CD14-positive monocyte (primary cell): ENCODE results near the gene PNMA1. TPM values are rescaled to one million over a fixed set of nuclear protein-coding genes. Genes with fewer than 3 reads are reported as not detected.

Experiments
- DNase-seq, 3 donors: peaks; one replicate each; pipeline ENCODE4 v3.0.0-alpha.2; 2011 to 2022
- H2AFZ ChIP-seq: 2 replicates; pipeline ENCODE4 v1.6.0; 2012; ENCODE audit warnings: mild to moderate bottlenecking, low read depth, low read length, inconsistent platforms; ENCODE audit not compliant: insufficient read depth, poor library complexity, severe bottlenecking
- H3K27ac ChIP-seq, 2 donors: 1 replicate in 1 of 2; 2 replicates in 1 of 2; pipeline ENCODE4 v1.5.1; 2012 to 2013; ENCODE audit warnings: low read length in 2 of 2, control low read depth in 1 of 2, inconsistent platforms in 1 of 2, low read depth in 1 of 2, mild to moderate bottlenecking in 1 of 2
- H3K27me3 ChIP-seq, 2 donors: one replicate each; pipeline versions ENCODE4 v1.6.0 to v1.6.1; 2011 to 2013; ENCODE audit warnings: low read length in 2 of 2; ENCODE audit not compliant: control insufficient read depth in 2 of 2, insufficient read depth in 2 of 2
- H3K36me3 ChIP-seq, 2 donors: replicated peaks in 1 of 2; 1 replicate in 1 of 2; 2 replicates in 1 of 2; pipeline versions ENCODE4 v1.5.1 to v1.6.1; 2012 to 2013; ENCODE audit warnings: low read length in 2 of 2, control low read depth in 1 of 2, inconsistent platforms in 1 of 2, mild to moderate bottlenecking in 1 of 2; ENCODE audit not compliant: insufficient read depth in 2 of 2, control insufficient read depth in 1 of 2
- H3K4me1 ChIP-seq, 2 donors: 1 replicate in 1 of 2; 2 replicates in 1 of 2; pipeline versions ENCODE4 v1.5.1 to v1.6.1; 2012 to 2013; ENCODE audit warnings: low read length in 2 of 2, control low read depth in 1 of 2, inconsistent platforms in 1 of 2, mild to moderate bottlenecking in 1 of 2, moderate library complexity in 1 of 2; ENCODE audit not compliant: insufficient read depth in 2 of 2, control insufficient read depth in 1 of 2
- H3K4me2 ChIP-seq: replicated peaks from 2 replicates; pipeline ENCODE3; 2012; ENCODE audit warnings: low read length, moderate library complexity, mild to moderate bottlenecking; ENCODE audit not compliant: poor library complexity, severe bottlenecking; ENCODE audit errors: extremely low read depth
- H3K4me3 ChIP-seq, 3 experiments: fragments of 200-600 bp in 1 of 3; sonication (generic) in 1 of 3; replicated peaks in 1 of 3; 1 replicate in 2 of 3; 2 replicates in 1 of 3; pipeline ENCODE4 v1.5.1; 2011 to 2013; ENCODE audit warnings: low read length in 3 of 3, mild to moderate bottlenecking in 3 of 3, control low read depth in 2 of 3, low read depth in 2 of 3, inconsistent platforms in 1 of 3, moderate library complexity in 1 of 3
- H3K79me2 ChIP-seq: 2 replicates; pipeline ENCODE4 v1.6.0; 2012; ENCODE audit warnings: mild to moderate bottlenecking, control low read depth, inconsistent platforms, low read length, moderate library complexity; ENCODE audit not compliant: insufficient read depth
- H3K9ac ChIP-seq: 2 replicates; pipeline ENCODE4 v1.6.0; 2017; ENCODE audit warnings: low read length, mild to moderate bottlenecking; ENCODE audit not compliant: insufficient read depth, poor library complexity, severe bottlenecking
- H3K9me3 ChIP-seq, 2 donors: replicated peaks in 1 of 2; 1 replicate in 1 of 2; 2 replicates in 1 of 2; pipeline versions ENCODE4 v1.5.1 to v1.6.1; 2012 to 2013; ENCODE audit warnings: low read length in 2 of 2, control low read depth in 1 of 2; ENCODE audit not compliant: control insufficient read depth in 1 of 2, insufficient read depth in 1 of 2
- H4K20me1 ChIP-seq: 2 replicates; pipeline ENCODE4 v1.6.0; 2012; ENCODE audit warnings: mild to moderate bottlenecking, low read length, control low read depth, moderate library complexity; ENCODE audit not compliant: insufficient read depth
- H3K27ac Mint-ChIP-seq, 7 donors: one replicate each; pipeline ENCODE4 v1.8.0; 2020; ENCODE audit warnings: mild to moderate bottlenecking in 7 of 7, mixed read lengths in 7 of 7, moderate library complexity in 6 of 7, inconsistent platforms in 2 of 7
- H3K27me3 Mint-ChIP-seq, 3 donors: one replicate each; pipeline ENCODE4 v1.8.0; 2021 to 2022; ENCODE audit warnings: low read depth in 3 of 3, mild to moderate bottlenecking in 3 of 3, mixed read lengths in 3 of 3, moderate library complexity in 3 of 3, inconsistent platforms in 1 of 3
- H3K36me3 Mint-ChIP-seq, 2 donors: one replicate each; pipeline ENCODE4 v1.8.0; 2020; ENCODE audit warnings: mixed read lengths in 2 of 2, inconsistent platforms in 1 of 2, mild to moderate bottlenecking in 1 of 2
- H3K4me1 Mint-ChIP-seq: one replicate; pipeline ENCODE4 v1.8.0; 2020; ENCODE audit warnings: mild to moderate bottlenecking, mixed read lengths
- H3K4me3 Mint-ChIP-seq, 2 donors: one replicate each; pipeline ENCODE4 v1.8.0; 2020; ENCODE audit warnings: mild to moderate bottlenecking in 2 of 2, mixed read lengths in 2 of 2, moderate library complexity in 1 of 2
- H3K9me3 Mint-ChIP-seq, 7 donors: one replicate each; pipeline ENCODE4 v1.8.0; 2020 to 2022; ENCODE audit warnings: mixed read lengths in 7 of 7, mild to moderate bottlenecking in 6 of 7, moderate library complexity in 6 of 7, inconsistent platforms in 2 of 7
- CTCF ChIP-seq: fragments of 200-600 bp; IDR thresholded peaks from one replicate; pipeline ENCODE4 v1.8.0; 2022; ENCODE audit warnings: antibody characterized with exemption, mild to moderate bottlenecking
- WGBS: methylation state at CpG from one replicate; pipeline ENCODE4 v1.1.5; 2013; ENCODE audit warnings: missing lambda C conversion rate; ENCODE audit not compliant: insufficient coverage; 5-methylcytosine and 5-hydroxymethylcytosine counted together
- intact Hi-C, 2 donors: fragments of 100-400 bp; cut with micrococcal nuclease; formaldehyde crosslinking; loops; one replicate each; pipeline versions ENCODE4 v1.15.0 to v1.15.1; 2023
- polyA plus RNA-seq, 3 donors: library from polyadenylated mRNA; depleted of rRNA in 1 of 3; unstranded in 2 of 3; stranded (reverse) in 1 of 3; fragments of 300-500 nt in 2 of 3; fragments of >200 nt in 1 of 3; fragmentation: Illumina TruSeq in 2 of 3; gene quantifications; 1 replicate in 2 of 3; 2 replicates in 1 of 3; pipeline ENCODE4 v1.2.3, GENCODE V29; 2012 to 2021

PNMA1 gene
- polyA plus RNA-seq, 3 donors, result 2.4 to 6.4 (median 4.4) TPM

GRCh38 chr14:73741386-73741875 lies 27.2 kb upstream of the PNMA1 start:
- TF ChIP-seq CTCF, result no peak
- intact Hi-C loops, result loop anchor here (5.0 kb wide), 2 partner anchors 46 to 86 kb away; no protein-coding TSS in a partner anchor
- 0% methylated on average over 11 of the region's 12 CpGs for WGBS
- H3K4me1 Mint-ChIP-seq, result peaks cover 72% of the 10 kb centered on the region
- Histone ChIP-seq H3K27me3 (no peaks in the 10 kb centered on the region), H3K27ac (peak overlapping the region; percentile 78 to 93), H3K36me3 (peaks cover 34 to 38% of the 10 kb centered on the region in 2 donors), H3K4me2 (peak overlapping the region; percentile 80), H3K4me3 (peak overlapping the region; percentile 24 to 71 (median 26)), H3K9ac (peak overlapping the region; percentile 57), H3K9me3 (no peaks in the 10 kb centered on the region), H4K20me1 (peaks cover 100% of the 10 kb centered on the region), H3K4me1 (peaks cover 68 to 76% of the 10 kb centered on the region in 2 donors), H3K79me2 (peaks cover 97% of the 10 kb centered on the region), H2AFZ (no peak overlapping the region)
- peak overlapping the region; percentile 63 to 80 for H3K4me3 Mint-ChIP-seq
- DNase-seq, result peak; percentile 70 to 84 (median 78)
- peak overlapping the region; percentile 88 to 94 (median 92) for H3K27ac Mint-ChIP-seq
- peaks cover 0 to 2% (median 0%) of the 10 kb centered on the region in 7 donors for H3K9me3 Mint-ChIP-seq
- H3K36me3 Mint-ChIP-seq, result peaks cover 29 to 37% of the 10 kb centered on the region in 2 donors
- peaks cover 0 to 3% (median 0%) of the 10 kb centered on the region in 3 donors for H3K27me3 Mint-ChIP-seq

- H3K9ac ChIP-seq, result peak overlapping the region; percentile 57
- peaks cover 0 to 2% (median 0%) of the 10 kb centered on the region in 7 donors for H3K9me3 Mint-ChIP-seq
- peaks cover 93% of the 10 kb centered on the region for H3K79me2 ChIP-seq
- peak overlapping the region; percentile 63 to 80 for H3K4me3 Mint-ChIP-seq
- H3K27ac Mint-ChIP-seq, result peak overlapping the region; percentile 88 to 94 (median 92)
- 17% methylated on average over 7 of the region's 9 CpGs for whole genome bisulfite sequencing
- no peaks in the 10 kb centered on the region for H3K9me3 ChIP-seq
- DNase-seq, result peak in 1 of 3 donors; percentile 12
- no peak overlapping the region for H2AFZ ChIP-seq
- no peak for TF ChIP-seq CTCF
- H3K27ac ChIP-seq, result peak overlapping the region; percentile 78 to 93
- peaks cover 0 to 3% (median 0%) of the 10 kb centered on the region in 3 donors for H3K27me3 Mint-ChIP-seq
- H4K20me1 ChIP-seq, result peaks cover 100% of the 10 kb centered on the region
- H3K36me3 ChIP-seq, result peaks cover 37 to 43% of the 10 kb centered on the region in 2 donors
- H3K36me3 Mint-ChIP-seq, result peaks cover 30 to 42% of the 10 kb centered on the region in 2 donors
- peaks cover 62 to 69% of the 10 kb centered on the region in 2 donors for H3K4me1 ChIP-seq
- peak overlapping the region; percentile 80 for H3K4me2 ChIP-seq
- peak overlapping the region; percentile 24 to 71 (median 26) for H3K4me3 ChIP-seq
- intact Hi-C loops, result loop anchor here (5.0 kb wide), 2 partner anchors 47 to 87 kb away; no protein-coding TSS in a partner anchor
- peaks cover 66% of the 10 kb centered on the region for H3K4me1 Mint-ChIP-seq
- no peaks in the 10 kb centered on the region for H3K27me3 ChIP-seq
Measured at GRCh38 chr14:73740618-73741326, 26.6 kb upstream of the PNMA1 start.
